H1 (cell line): ENCODE measurements around the gene SLC19A3. TPM values are rescaled to one million over a fixed set of nuclear protein-coding genes. Genes with fewer than 3 reads are reported as not detected.
"Not testable (repeated sequence)": the region's sequence is repeated elsewhere in the genome, so short reads cannot be mapped to it uniquely, and the experiment has no call there.

Source experiments
- CTCF ChIA-PET: fragments of 300-600 bp; sonication (Branson Sonifier 250); formaldehyde crosslinking; loops from one replicate; lab custom pipeline; 2021; ENCODE audit not compliant: partially characterized antibody; lab: Charles Lee
- POLR2A ChIA-PET: fragments of 300-600 bp; sonication (Branson Sonifier 250); formaldehyde crosslinking; loops from one replicate; lab custom pipeline; 2021; ENCODE audit warnings: inconsistent platforms; ENCODE audit not compliant: partially characterized antibody; lab: Charles Lee
- DNase-seq, 2 experiments: peaks; one replicate each; pipeline versions ENCODE4 v3.0.0 to v3.0.0-alpha.2; 2010 to 2022; ENCODE audit warnings: low spot score in 2 of 2, low read depth in 1 of 2, mixed read lengths in 1 of 2
- FAIRE-seq: peaks from 2 replicates; lab custom pipeline; 2011; peaks lifted over from hg19 to GRCh38; lab: Jason Lieb, UNC
- H2AFZ ChIP-seq: 2 replicates; pipeline ENCODE4 v1.8.1; 2012; ENCODE audit warnings: low read length, inconsistent platforms
- H2AK5ac ChIP-seq: 2 replicates; pipeline ENCODE4 v1.6.1; 2013; ENCODE audit warnings: low read depth, low read length
- H2BK120ac ChIP-seq: replicated peaks from 2 replicates; pipeline ENCODE3; 2013; ENCODE audit warnings: low read depth, low read length, inconsistent platforms
- H2BK12ac ChIP-seq: 2 replicates; pipeline ENCODE4 v1.6.1; 2013; ENCODE audit warnings: low read depth, low read length
- H2BK15ac ChIP-seq: 2 replicates; pipeline ENCODE4 v1.6.1; 2013; ENCODE audit warnings: low read length
- H2BK20ac ChIP-seq: 2 replicates; pipeline ENCODE4 v1.6.1; 2013; ENCODE audit warnings: low read length
- H2BK5ac ChIP-seq: 2 replicates; pipeline ENCODE4 v1.6.1; 2013; ENCODE audit warnings: low read depth, low read length
- H3K14ac ChIP-seq: 2 replicates; pipeline ENCODE4 v1.6.1; 2013; ENCODE audit warnings: inconsistent platforms; ENCODE audit not compliant: insufficient read length
- H3K18ac ChIP-seq: 2 replicates; pipeline ENCODE4 v1.6.1; 2013; ENCODE audit warnings: low read length; ENCODE audit errors: extremely low read depth
- H3K23ac ChIP-seq: 2 replicates; pipeline ENCODE4 v1.6.1; 2013; ENCODE audit warnings: inconsistent platforms; ENCODE audit not compliant: insufficient read length
- H3K23me2 ChIP-seq: 2 replicates; pipeline ENCODE4 v1.6.1; 2013; ENCODE audit warnings: low read depth, low read length
- H3K27ac ChIP-seq: 2 replicates; pipeline ENCODE4 v1.6.1; 2011; ENCODE audit warnings: low read depth, low read length, inconsistent platforms
- H3K27me3 ChIP-seq, 4 experiments: replicated peaks in 1 of 4; 1 replicate in 1 of 4; 2 replicates in 3 of 4; pipeline versions ENCODE4 v1.6.1 to v1.8.1; 2011 to 2013; ENCODE audit warnings: low read length in 3 of 4, mild to moderate bottlenecking in 3 of 4, inconsistent platforms in 2 of 4, mixed read lengths in 2 of 4, moderate library complexity in 1 of 4; ENCODE audit not compliant: control insufficient read depth in 3 of 4, insufficient read depth in 3 of 4; ENCODE audit errors: extremely low read depth in 1 of 4
- H3K36me3 ChIP-seq, 4 experiments: 2 replicates each; pipeline versions ENCODE4 v1.6.1 to v1.8.1; 2011 to 2013; ENCODE audit warnings: mild to moderate bottlenecking in 4 of 4, low read length in 3 of 4, moderate library complexity in 2 of 4, control low read depth in 1 of 4, inconsistent platforms in 1 of 4; ENCODE audit not compliant: insufficient read depth in 4 of 4, control insufficient read depth in 2 of 4
- H3K4ac ChIP-seq: replicated peaks from 2 replicates; pipeline ENCODE3; 2013; ENCODE audit warnings: low read length, low read depth, mixed read lengths, inconsistent platforms; ENCODE audit not compliant: insufficient read length
- H3K4me1 ChIP-seq, 4 experiments: replicated peaks in 1 of 4; 1 replicate in 1 of 4; 2 replicates in 3 of 4; pipeline versions ENCODE4 v1.6.1 to v1.8.1; 2011 to 2013; ENCODE audit warnings: low read length in 3 of 4, inconsistent platforms in 2 of 4, mixed read lengths in 1 of 4; ENCODE audit not compliant: insufficient read depth in 4 of 4, control insufficient read depth in 3 of 4
- H3K4me2 ChIP-seq, 2 experiments: 2 replicates each; pipeline versions ENCODE4 v1.6.1 to v1.8.1; 2011 to 2013; ENCODE audit warnings: low read depth in 2 of 2, low read length in 2 of 2, control low read depth in 1 of 2, inconsistent platforms in 1 of 2, mild to moderate bottlenecking in 1 of 2; ENCODE audit not compliant: insufficient read depth in 1 of 2
- H3K4me3 ChIP-seq, 4 experiments: fragments of 200-600, 300-600 bp in 1 of 4; sonication (generic), shearing (Covaris generic), sonication (Bioruptor Twin) in 1 of 4; 2 replicates each; pipeline versions ENCODE4 v1.5.1 to v1.8.1; 2011 to 2016; ENCODE audit warnings: low read length in 4 of 4, low read depth in 3 of 4, control low read depth in 2 of 4, inconsistent platforms in 2 of 4, mild to moderate bottlenecking in 2 of 4, mixed read lengths in 1 of 4, moderate library complexity in 1 of 4; ENCODE audit not compliant: insufficient read depth in 2 of 4; ENCODE audit errors: extremely low read depth in 1 of 4
- H3K56ac ChIP-seq: replicated peaks from 2 replicates; pipeline ENCODE3; 2013; ENCODE audit warnings: low read depth, mild to moderate bottlenecking, mixed read lengths, low read length, inconsistent platforms; ENCODE audit not compliant: insufficient read length
- H3K79me1 ChIP-seq: 2 replicates; pipeline ENCODE4 v1.6.1; 2013; ENCODE audit warnings: low read depth, low read length, control low read depth
- H3K79me2 ChIP-seq, 2 experiments: 2 replicates each; pipeline versions ENCODE4 v1.6.1 to v1.8.1; 2012 to 2013; ENCODE audit warnings: low read length in 2 of 2, mild to moderate bottlenecking in 2 of 2, inconsistent platforms in 1 of 2; ENCODE audit not compliant: insufficient read depth in 2 of 2, control insufficient read depth in 1 of 2
- H3K9ac ChIP-seq, 4 experiments: replicated peaks in 1 of 4; 1 replicate in 1 of 4; 2 replicates in 3 of 4; pipeline versions ENCODE4 v1.6.1 to v1.8.1; 2011 to 2013; ENCODE audit warnings: low read depth in 3 of 4, low read length in 3 of 4, control low read depth in 2 of 4, mild to moderate bottlenecking in 2 of 4, moderate library complexity in 2 of 4, inconsistent platforms in 1 of 4; ENCODE audit errors: extremely low read depth in 1 of 4
- H3K9me3 ChIP-seq, 2 experiments: 2 replicates each; pipeline versions ENCODE4 v1.6.1 to v1.8.1; 2012 to 2013; ENCODE audit warnings: mild to moderate bottlenecking in 2 of 2, moderate library complexity in 2 of 2, control low read depth in 1 of 2, inconsistent platforms in 1 of 2, low read depth in 1 of 2, low read length in 1 of 2, mixed read lengths in 1 of 2; ENCODE audit not compliant: insufficient read depth in 2 of 2
- H4K20me1 ChIP-seq, 2 experiments: replicated peaks in 1 of 2; 2 replicates each; pipeline versions ENCODE3 to v1.8.1; 2011 to 2013; ENCODE audit warnings: inconsistent platforms in 2 of 2, low read length in 2 of 2, mild to moderate bottlenecking in 1 of 2; ENCODE audit not compliant: insufficient read depth in 2 of 2, control insufficient read depth in 1 of 2
- H4K5ac ChIP-seq: 2 replicates; pipeline ENCODE4 v1.6.1; 2013; ENCODE audit warnings: low read length, low read depth, mixed read lengths, inconsistent platforms; ENCODE audit not compliant: insufficient read length
- H4K8ac ChIP-seq: 2 replicates; pipeline ENCODE4 v1.8.0; 2013; ENCODE audit warnings: mild to moderate bottlenecking, moderate library complexity, low read length, inconsistent platforms; ENCODE audit not compliant: insufficient read depth; ENCODE audit errors: extremely low read depth
- H4K91ac ChIP-seq: replicated peaks from 2 replicates; pipeline ENCODE3; 2013; ENCODE audit warnings: low read length, mixed read lengths, inconsistent platforms; ENCODE audit not compliant: insufficient read length
- WGBS, 2 experiments: shearing (Covaris generic) in 1 of 2; methylation state at CpG; one replicate each; pipeline versions ENCODE4 v1.1.6 to v1.1.7; 2013 to 2015; ENCODE audit warnings: low lambda C conversion rate in 2 of 2, mixed read lengths in 2 of 2, inconsistent platforms in 1 of 2, low coverage in 1 of 2, missing lambda C conversion rate in 1 of 2; ENCODE audit not compliant: insufficient replicate concordance in 2 of 2, insufficient coverage in 1 of 2, insufficient read length in 1 of 2; ENCODE audit errors: extremely low coverage in 1 of 2, missing lambda C conversion rate in 1 of 2; 5-methylcytosine and 5-hydroxymethylcytosine counted together
- polyA plus RNA-seq, 7 experiments: library from polyadenylated mRNA; depleted of rRNA in 3 of 7; stranded (reverse) in 5 of 7; unstranded in 2 of 7; fragments of >200 nt in 5 of 7; fragments of 200-250 nt in 2 of 7; gene quantifications; 1 replicate in 5 of 7; 2 replicates in 1 of 7; 4 replicates in 1 of 7; pipeline versions ENCODE4 v1.2.1 to v1.2.3, GENCODE V29; 2011 to 2013; ENCODE audit warnings: missing spikeins in 2 of 7, mixed read lengths in 2 of 7
- total RNA-seq: library from RNA; stranded (reverse); fragmentation: NEBNext Ultra II Directional; extraction: Animal tissue kit (Norgen Biotek cat#: 25700); gene quantifications from 2 replicates; pipeline ENCODE4 v1.2.1, GENCODE V29; 2021

Gene SLC19A3
- total and polyA plus RNA-seq, 2 of the 8 experiments (the other 6 are each of a cell fraction or from before 2014, with no cell fraction given): 7.0 to 9.8 TPM

- H3K23me2 ChIP-seq, H2BK5ac ChIP-seq, H3K79me1 ChIP-seq, H4K20me1 ChIP-seq, H3K4me2 ChIP-seq, H3K36me3 ChIP-seq, H3K27ac ChIP-seq, H2BK15ac ChIP-seq, H3K4ac ChIP-seq, H2AFZ ChIP-seq, H3K18ac ChIP-seq, H2BK12ac ChIP-seq, DNase-seq, H3K9ac ChIP-seq, H3K27me3 ChIP-seq, H4K91ac ChIP-seq, H2BK20ac ChIP-seq, H4K5ac ChIP-seq, H3K4me3 ChIP-seq, H3K14ac ChIP-seq, H3K56ac ChIP-seq, POLR2A ChIA-PET, H4K8ac ChIP-seq, H2AK5ac ChIP-seq, H3K9me3 ChIP-seq, FAIRE-seq, H3K23ac ChIP-seq, H2BK120ac ChIP-seq, H3K79me2 ChIP-seq: not testable (repeated sequence)
- CTCF ChIA-PET: interaction anchor here (0.8 to 4.1 kb wide), 12 partner anchors 8 to 357 kb away, joined by 3 to 32 read pairs (median 6); no protein-coding TSS in a partner anchor
- H3K4me1 ChIP-seq: peaks cover 5 to 13% (median 8%) of the 10 kb centered on the region in 4 experiments; a peak in 5 of 7 replicates
- 65% methylated on average over 4 of the region's 4 CpGs; no CpG with 5 or more reads in 1 of the 2 experiments for WGBS, 2 experiments
Measured at GRCh38 chr2:227756261-227756660, 38.4 kb upstream of the SLC19A3 start.
